Muscle of leg (tissue), 11 donors: ENCODE measurements around the gene HAUS3. TPM values are rescaled to one million over a fixed set of nuclear protein-coding genes. Genes with fewer than 3 reads are reported as not detected.

Experiments
- DNase-seq: peaks from one replicate; pipeline ENCODE4 v3.0.0; 2013
- H3K27ac ChIP-seq: one replicate; pipeline ENCODE4 v1.5.1; 2013; ENCODE audit warnings: mild to moderate bottlenecking, low read length, control low read depth
- H3K27me3 ChIP-seq: one replicate; pipeline ENCODE4 v1.6.1; 2013; ENCODE audit warnings: low read length; ENCODE audit not compliant: control insufficient read depth, insufficient read depth
- H3K36me3 ChIP-seq: one replicate; pipeline ENCODE4 v1.6.1; 2013; ENCODE audit warnings: low read length; ENCODE audit not compliant: control insufficient read depth, insufficient read depth
- H3K4me1 ChIP-seq: one replicate; pipeline ENCODE4 v1.6.1; 2013; ENCODE audit warnings: low read length; ENCODE audit not compliant: control insufficient read depth, insufficient read depth
- H3K4me3 ChIP-seq: one replicate; pipeline ENCODE4 v1.5.1; 2013; ENCODE audit warnings: low read length, control low read depth
- H3K9me3 ChIP-seq: replicated peaks from 2 replicates; pipeline ENCODE4 v1.6.1; 2013; ENCODE audit warnings: low read depth, low read length; ENCODE audit not compliant: control insufficient read depth
- WGBS: methylation state at CpG from one replicate; pipeline ENCODE4 v1.1.5; 2013; ENCODE audit warnings: missing lambda C conversion rate; ENCODE audit not compliant: insufficient coverage; 5-methylcytosine and 5-hydroxymethylcytosine counted together
- polyA plus RNA-seq, 8 donors: library from polyadenylated mRNA; unstranded; fragments of 120-200 nt; gene quantifications; one replicate each; pipeline versions ENCODE4 v1.2.1 to v1.2.3, GENCODE V29; 2013; ENCODE audit warnings: inconsistent platforms in 1 of 8, low replicate concordance in 1 of 8; ENCODE audit not compliant: insufficient read length in 8 of 8, insufficient read depth in 1 of 8
- total RNA-seq: library from RNA; stranded (reverse); fragments of 120-200 nt; gene quantifications from one replicate; pipeline ENCODE4 v1.2.4, GENCODE V29; 2013

Gene HAUS3
- total and polyA plus RNA-seq, 9 donors: 11.5 to 15.6 (median 12.9) TPM

- H3K27me3 ChIP-seq: no peaks in the 10 kb centered on the region
- no peak for DNase-seq
- H3K4me3 ChIP-seq: no peak overlapping the region
- H3K9me3 ChIP-seq: no peaks in the 10 kb centered on the region
- peaks cover 15% of the 10 kb centered on the region for H3K36me3 ChIP-seq
- peaks cover 66% of the 10 kb centered on the region for H3K4me1 ChIP-seq
- WGBS: 64% methylated on average over 5 of the region's 6 CpGs
- H3K27ac ChIP-seq: no peak overlapping the region
These were observed 22.0 kb upstream of the HAUS3 start for GRCh38 chr4:2263926-2264321.

GRCh38 chr4:2262944-2263250, 21.0 kb upstream of the HAUS3 start:
- H3K36me3 ChIP-seq: peaks cover 25% of the 10 kb centered on the region
- 8% methylated on average over 6 of the region's 13 CpGs for WGBS
- peaks cover 67% of the 10 kb centered on the region for H3K4me1 ChIP-seq
- no peaks in the 10 kb centered on the region for H3K27me3 ChIP-seq
- H3K9me3 ChIP-seq: no peaks in the 10 kb centered on the region
- no peak for DNase-seq
- H3K27ac ChIP-seq: peak overlapping the region; percentile 92
- peak overlapping the region; percentile 66 for H3K4me3 ChIP-seq

- under 1% methylated on average over 98 of the region's 98 CpGs for WGBS
- DNase-seq: peak; percentile 100
- Histone ChIP-seq H3K4me3 (peak overlapping the region; percentile 66), H3K27ac (peak overlapping the region; percentile 92), H3K27me3 (no peaks in the 10 kb centered on the region), H3K36me3 (peaks cover 29% of the 10 kb centered on the region), H3K4me1 (peaks cover 73% of the 10 kb centered on the region), H3K9me3 (no peaks in the 10 kb centered on the region)
These were observed 20.4 kb upstream of the HAUS3 start for GRCh38 chr4:2262145-2262943.

- WGBS: under 1% methylated on average over 46 of the region's 46 CpGs
These were observed 19.9 kb upstream of the HAUS3 start, which contains the start of gene MXD4 for GRCh38 chr4:2261853-2262144. Gene MXD4, minus strand, starts transcription at chr4:2262109. Its CDS starts 129 bp downstream, at chr4:2261980.

GRCh38 chr4:2261110-2261852, 19.4 kb upstream of the HAUS3 start:
- Histone ChIP-seq H3K36me3 (peaks cover 29% of the 10 kb centered on the region), H3K9me3 (no peaks in the 10 kb centered on the region), H3K27ac (peak overlapping the region; percentile 25), H3K4me3 (peak overlapping the region; percentile 92), H3K4me1 (peaks cover 78% of the 10 kb centered on the region), H3K27me3 (no peaks in the 10 kb centered on the region)
- under 1% methylated on average over 90 of the region's 91 CpGs for WGBS
- peak; percentile 77 for DNase-seq

More at GRCh38 chr4:2261853-2262144, 19.9 kb upstream of the HAUS3 start, which contains the start of gene MXD4:
- peak within 1 kb of the TSS; percentile 92 for H3K27ac ChIP-seq
- H3K27me3 ChIP-seq: no peaks in the 10 kb centered on the region
- no peaks in the 10 kb centered on the region for H3K9me3 ChIP-seq
- H3K36me3 ChIP-seq: peaks cover 29% of the 10 kb centered on the region
- H3K4me3 ChIP-seq: peak within 1 kb of the TSS; percentile 92
- DNase-seq: no peak
- H3K4me1 ChIP-seq: peaks cover 76% of the 10 kb centered on the region

- Histone ChIP-seq H3K4me1 (peaks cover 78% of the 10 kb centered on the region), H3K27me3 (no peaks in the 10 kb centered on the region), H3K9me3 (no peaks in the 10 kb centered on the region), H3K36me3 (peaks cover 34% of the 10 kb centered on the region), H3K4me3 (peak overlapping the region; percentile 92), H3K27ac (peak overlapping the region; percentile 25)
- DNase-seq: no peak
- 33% methylated on average over 22 of the region's 23 CpGs for WGBS
These were observed 18.6 kb upstream of the HAUS3 start for GRCh38 chr4:2260344-2261109.

- H3K4me3 ChIP-seq: peak overlapping the region; percentile 92
- WGBS: 64% methylated on average over 10 of the region's 15 CpGs
- H3K27ac ChIP-seq: no peak overlapping the region
- peaks cover 71% of the 10 kb centered on the region for H3K4me1 ChIP-seq
- H3K27me3 ChIP-seq: no peaks in the 10 kb centered on the region
- no peak for DNase-seq
- peaks cover 42% of the 10 kb centered on the region for H3K36me3 ChIP-seq
- no peaks in the 10 kb centered on the region for H3K9me3 ChIP-seq
These were observed 17.8 kb upstream of the HAUS3 start for GRCh38 chr4:2259541-2260343.

GRCh38 chr4:2259036-2259540, 17.2 kb upstream of the HAUS3 start:
- no peak overlapping the region for H3K4me3 ChIP-seq
- no peak overlapping the region for H3K27ac ChIP-seq
- peaks cover 66% of the 10 kb centered on the region for H3K4me1 ChIP-seq

GRCh38 chr4:2258091-2259035, 16.4 kb upstream of the HAUS3 start:
- Histone ChIP-seq H3K4me3 (no peak overlapping the region), H3K27me3 (no peaks in the 10 kb centered on the region), H3K9me3 (no peaks in the 10 kb centered on the region), H3K36me3 (peaks cover 53% of the 10 kb centered on the region), H3K4me1 (peaks cover 62% of the 10 kb centered on the region), H3K27ac (no peak overlapping the region)
- 83% methylated on average over 14 of the region's 18 CpGs for WGBS
- DNase-seq: peak; percentile 3

More at GRCh38 chr4:2259036-2259540, 17.2 kb upstream of the HAUS3 start:
- whole genome bisulfite sequencing: 79% methylated on average over 11 of the region's 13 CpGs
- H3K36me3 ChIP-seq: peaks cover 45% of the 10 kb centered on the region
- no peak for DNase-seq
- H3K27me3 ChIP-seq: no peaks in the 10 kb centered on the region
- no peaks in the 10 kb centered on the region for H3K9me3 ChIP-seq
